Loucy (cell line): ENCODE measurements around the gene HOXD4.

ENCODE experiments used
- CTCF ChIP-seq: fragments of 200-600 bp; sonication (generic); conservative IDR thresholded peaks from 2 replicates; pipeline ENCODE4 v1.5.1; 2014; ENCODE audit warnings: mild to moderate bottlenecking, antibody characterized with exemption, low read length
- EZH2phosphoT487 ChIP-seq: fragments of 200-600 bp; IDR thresholded peaks from 2 replicates; pipeline ENCODE4 v1.6.1; 2018; ENCODE audit warnings: antibody characterized with exemption, mild to moderate bottlenecking, moderate library complexity, borderline replicate concordance

DNA sequence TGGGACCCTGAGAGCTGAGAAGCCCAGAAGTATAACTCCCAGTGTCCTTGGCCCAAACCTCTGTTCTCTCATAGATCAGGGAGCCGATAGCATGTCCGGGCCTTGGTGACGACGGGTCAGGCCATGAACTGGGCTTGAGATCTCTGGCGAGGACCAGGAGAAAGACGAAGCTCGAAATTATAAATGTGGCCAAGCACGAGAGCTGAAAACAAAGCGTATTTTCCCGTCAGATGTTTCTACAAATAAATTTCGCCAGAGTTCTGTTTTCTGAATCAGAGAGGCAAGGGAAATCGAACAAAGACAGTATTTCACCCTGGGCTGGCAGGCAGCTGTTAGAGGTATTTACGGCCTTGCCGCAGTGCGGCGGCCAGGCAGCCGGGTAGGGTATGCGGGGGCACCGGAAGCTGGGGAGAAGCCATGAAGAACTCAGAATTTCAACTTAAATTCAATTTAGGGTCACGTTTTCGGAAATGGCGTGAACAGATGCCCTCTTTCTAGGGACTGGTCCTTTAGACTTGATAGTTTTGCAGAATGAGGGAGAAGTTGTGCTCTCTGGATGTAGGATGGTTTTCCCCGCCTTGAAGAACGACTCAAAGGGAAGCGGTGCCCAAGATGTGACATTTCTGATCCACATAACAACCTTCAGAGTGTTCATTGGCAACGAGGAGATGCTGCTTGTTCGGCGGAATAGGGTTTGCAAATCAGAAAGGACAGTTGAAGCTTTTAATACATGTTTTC, 12.3 kb upstream of the HOXD4 start:
- TF ChIP-seq CTCF (no peak), EZH2phosphoT487 (no peak)
